ENCODE measurements around the gene SAMM50.

Gene SAMM50

DNA sequence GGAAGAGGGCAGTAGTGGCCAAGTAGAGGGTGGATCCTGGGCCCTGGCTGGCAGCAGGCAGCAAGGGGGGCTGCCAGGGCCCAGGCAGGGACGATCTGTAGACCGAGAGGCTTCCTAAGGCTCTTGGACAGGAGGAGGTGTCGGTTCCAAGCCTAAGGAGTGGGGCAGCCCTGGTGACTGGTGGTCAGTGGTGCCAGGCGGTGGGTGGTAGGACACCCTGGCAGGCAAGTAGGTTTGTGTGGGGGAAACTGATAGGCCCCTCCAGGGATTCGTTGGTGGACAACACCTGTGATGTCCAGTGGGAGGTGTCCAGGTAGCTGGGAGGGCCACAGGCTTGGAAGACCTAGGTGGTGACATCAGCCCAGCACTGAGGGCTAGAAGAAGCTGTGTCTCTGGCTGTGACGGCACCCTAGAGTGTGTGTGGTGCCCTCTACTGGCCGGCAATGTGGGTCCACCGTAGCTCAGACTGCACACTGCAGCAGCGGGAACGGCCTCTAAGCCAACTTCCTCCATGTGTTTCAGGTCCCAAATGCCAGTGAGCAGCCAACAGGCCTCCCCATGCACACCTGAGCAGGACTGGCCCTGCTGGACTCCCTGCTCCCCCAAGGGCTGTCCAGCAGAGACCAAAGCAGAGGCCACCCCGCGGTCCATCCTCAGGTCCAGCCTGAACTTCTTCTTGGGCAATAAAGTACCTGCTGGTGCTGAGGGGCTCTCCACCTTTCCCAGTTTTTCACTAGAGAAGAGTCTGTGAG lies 9.4 kb upstream of the SAMM50 start:
- Histone ChIP-seq H3K4me1 (ENCODE audit: control insufficient read depth, insufficient read depth, low read length, poor library complexity, severe bottlenecking) (peaks cover 3% of the 10 kb centered on the region), H3K9me3 (ENCODE audit: control insufficient read depth, low read length) (no peaks in the 10 kb centered on the region), H3K27ac (ENCODE audit: low read depth, low read length, severe bottlenecking) (no peak overlapping the region), H3K36me3 (ENCODE audit: control insufficient read depth, insufficient read depth, low read length) (peaks cover 75% of the 10 kb centered on the region), H3K4me3 (ENCODE audit: extremely low read depth, insufficient read depth, low read length, poor library complexity, severe bottlenecking) (no peak overlapping the region)
- 58 to 67% methylated on average over 8 to 11 of the region's 12 CpGs for WGBS, 2 experiments (ENCODE audit: insufficient coverage in 2 of 2)

GRCh38 chr22:43946384-43946667 lies 8.9 kb upstream of the SAMM50 start:
- 89 to 94% methylated on average over 6 of the region's 7 CpGs for WGBS, 2 experiments (ENCODE audit: insufficient coverage in 2 of 2)

DNA sequence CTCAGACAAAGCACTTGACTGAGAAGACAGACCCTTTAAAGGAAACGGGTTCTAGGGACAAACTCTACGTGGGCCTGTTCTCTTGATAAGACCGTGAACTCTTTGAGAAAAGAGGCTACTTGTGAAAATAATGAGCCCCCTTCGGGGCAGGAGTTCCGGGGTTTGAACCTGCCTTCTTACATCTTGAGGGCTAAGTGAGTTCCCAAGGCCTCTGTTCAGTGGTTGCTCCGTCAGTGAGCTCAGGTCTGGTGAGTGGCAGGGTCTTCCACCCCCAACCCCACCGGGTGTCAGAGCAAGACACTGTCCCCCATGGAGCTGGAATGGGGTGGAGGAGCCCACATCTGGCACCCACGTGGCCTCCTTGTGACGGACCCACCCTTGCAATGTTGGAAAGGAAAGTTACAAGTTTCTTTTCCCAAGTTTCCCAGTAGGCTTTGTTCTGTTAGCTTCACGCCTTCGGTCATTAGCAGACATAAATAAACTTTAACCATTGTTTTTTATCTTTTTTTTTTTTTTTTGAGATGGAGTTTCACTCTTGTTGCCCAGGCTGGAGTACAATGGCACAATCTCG lies 6.3 kb upstream of the SAMM50 start:
- no peaks in the 10 kb centered on the region for H3K9me3 ChIP-seq (ENCODE audit: control insufficient read depth, low read length)
- no peak overlapping the region for H3K27ac ChIP-seq (ENCODE audit: low read depth, low read length, severe bottlenecking)
- WGBS, 2 experiments (ENCODE audit: insufficient coverage in 2 of 2): 94 to 96% methylated on average over 5 of the region's 12 CpGs
- H3K36me3 ChIP-seq (ENCODE audit: control insufficient read depth, insufficient read depth, low read length): peaks cover 44% of the 10 kb centered on the region
- H3K4me1 ChIP-seq (ENCODE audit: control insufficient read depth, insufficient read depth, low read length, poor library complexity, severe bottlenecking): peaks cover 3% of the 10 kb centered on the region
- no peak overlapping the region for H3K4me3 ChIP-seq (ENCODE audit: extremely low read depth, insufficient read depth, low read length, poor library complexity, severe bottlenecking)

More at GRCh38 chr22:43946384-43946667, 8.9 kb upstream of the SAMM50 start:
- Histone ChIP-seq H3K4me1 (ENCODE audit: control insufficient read depth, insufficient read depth, low read length, poor library complexity, severe bottlenecking) (peaks cover 3% of the 10 kb centered on the region), H3K4me3 (ENCODE audit: extremely low read depth, insufficient read depth, low read length, poor library complexity, severe bottlenecking) (no peak overlapping the region), H3K9me3 (ENCODE audit: control insufficient read depth, low read length) (no peaks in the 10 kb centered on the region), H3K36me3 (ENCODE audit: control insufficient read depth, insufficient read depth, low read length) (peaks cover 70% of the 10 kb centered on the region), H3K27ac (ENCODE audit: low read depth, low read length, severe bottlenecking) (no peak overlapping the region)

DNA sequence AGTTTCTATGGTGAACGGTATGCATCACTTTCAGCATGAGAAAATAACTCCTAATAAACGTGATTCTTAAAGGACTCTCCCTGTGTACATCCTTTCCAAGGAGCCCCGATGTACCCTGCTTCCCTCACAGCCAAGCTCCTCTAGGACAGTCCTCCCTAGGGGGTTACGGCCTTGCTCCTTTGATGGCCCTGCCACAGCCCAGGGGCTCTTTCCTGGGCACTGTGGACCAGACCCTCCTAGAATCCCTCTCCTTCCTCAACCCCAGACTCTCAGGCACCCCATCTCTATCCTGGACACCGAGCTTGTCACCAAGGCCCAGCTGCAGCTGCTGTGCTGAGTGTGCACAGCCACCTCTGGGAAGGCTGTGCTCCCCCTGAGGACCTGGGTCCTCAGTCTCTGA lies 3.9 kb upstream of the SAMM50 start:
- Histone ChIP-seq H3K9me3 (ENCODE audit: control insufficient read depth, low read length) (no peaks in the 10 kb centered on the region), H3K36me3 (ENCODE audit: control insufficient read depth, insufficient read depth, low read length) (peaks cover 19% of the 10 kb centered on the region), H3K27ac (ENCODE audit: low read depth, low read length, severe bottlenecking) (no peak overlapping the region), H3K4me3 (ENCODE audit: extremely low read depth, insufficient read depth, low read length, poor library complexity, severe bottlenecking) (no peak overlapping the region), H3K4me1 (ENCODE audit: control insufficient read depth, insufficient read depth, low read length, poor library complexity, severe bottlenecking) (peaks cover 2% of the 10 kb centered on the region)
- 90 to 92% methylated on average over 4 of the region's 5 CpGs for WGBS, 2 experiments (ENCODE audit: insufficient coverage in 2 of 2)

DNA sequence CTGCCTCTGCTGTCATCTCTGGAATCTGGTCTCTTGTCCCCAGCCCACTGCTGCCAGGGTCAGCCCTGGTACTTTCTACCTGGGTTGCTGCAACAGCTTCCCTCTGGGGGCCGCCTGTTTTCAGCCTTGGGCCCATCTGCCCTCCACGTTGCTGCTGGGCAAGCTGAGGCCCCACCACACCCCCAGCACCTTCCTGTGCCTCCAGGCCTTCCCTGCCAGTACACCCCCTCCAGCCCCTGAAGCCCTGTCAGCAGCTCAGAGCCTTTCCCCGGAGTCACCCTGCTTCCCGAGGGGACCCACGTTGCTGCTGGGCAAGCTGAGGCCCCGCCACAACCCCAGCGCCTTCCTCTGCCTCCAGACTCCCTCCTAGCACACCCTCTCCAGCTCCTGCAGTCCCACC lies 3.3 kb upstream of the SAMM50 start:
- H3K27ac ChIP-seq (ENCODE audit: low read depth, low read length, severe bottlenecking): no peak overlapping the region
- peaks cover 5% of the 10 kb centered on the region for H3K4me1 ChIP-seq (ENCODE audit: control insufficient read depth, insufficient read depth, low read length, poor library complexity, severe bottlenecking)
- no peak overlapping the region for H3K4me3 ChIP-seq (ENCODE audit: extremely low read depth, insufficient read depth, low read length, poor library complexity, severe bottlenecking)
- H3K36me3 ChIP-seq (ENCODE audit: control insufficient read depth, insufficient read depth, low read length): peaks cover 17% of the 10 kb centered on the region
- H3K9me3 ChIP-seq (ENCODE audit: control insufficient read depth, low read length): no peaks in the 10 kb centered on the region
- 59 to 75% methylated on average over 6 to 7 of the region's 7 CpGs for WGBS, 2 experiments (ENCODE audit: insufficient coverage in 2 of 2)

DNA sequence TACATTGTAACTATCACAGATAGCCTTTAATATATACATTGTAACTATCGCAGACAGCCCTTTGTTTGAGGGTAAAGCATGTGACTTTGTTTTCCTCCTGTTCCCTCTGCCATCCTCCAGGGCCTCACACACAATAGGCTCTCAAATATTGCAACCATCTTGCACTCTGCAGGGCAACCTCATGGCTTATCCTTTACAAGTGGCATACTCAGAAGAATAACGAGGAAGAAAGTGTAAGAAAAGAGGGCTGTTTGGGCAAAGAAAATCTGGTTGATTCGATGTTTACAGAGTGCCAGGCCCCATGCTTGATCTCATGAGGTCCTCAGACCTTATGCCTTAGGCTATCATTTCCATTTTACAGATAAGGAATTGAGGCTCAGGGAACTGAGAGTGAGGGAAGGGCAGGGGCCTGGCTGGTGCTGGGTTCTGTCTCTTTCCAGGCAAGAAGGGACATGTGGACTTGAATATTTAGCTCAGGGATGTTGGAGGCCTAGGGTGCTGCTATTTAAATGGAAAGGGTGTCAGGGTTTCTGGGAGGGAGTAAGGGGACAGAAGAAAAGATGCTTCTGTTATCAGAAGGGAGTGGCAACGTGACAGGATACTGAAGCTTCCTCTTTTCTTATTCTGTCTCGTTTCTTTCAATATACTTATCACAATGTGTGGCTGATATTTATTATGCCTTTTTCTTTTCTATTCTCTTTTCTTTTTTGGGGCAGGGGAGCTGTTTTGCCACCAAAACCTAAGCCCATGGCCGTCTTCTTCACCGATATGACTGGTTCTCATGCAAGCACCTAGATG lies 1.1 kb upstream of the SAMM50 start:
- Histone ChIP-seq H3K4me3 (ENCODE audit: extremely low read depth, insufficient read depth, low read length, poor library complexity, severe bottlenecking) (peak overlapping the region; percentile 82), H3K9me3 (ENCODE audit: control insufficient read depth, low read length) (no peaks in the 10 kb centered on the region), H3K4me1 (ENCODE audit: control insufficient read depth, insufficient read depth, low read length, poor library complexity, severe bottlenecking) (peaks cover 5% of the 10 kb centered on the region), H3K27ac (ENCODE audit: low read depth, low read length, severe bottlenecking) (no peak overlapping the region), H3K36me3 (ENCODE audit: control insufficient read depth, insufficient read depth, low read length) (peaks cover 10% of the 10 kb centered on the region)
- WGBS, 2 experiments (ENCODE audit: insufficient coverage in 2 of 2): 46 to 48% methylated on average over 4 of the region's 7 CpGs

- 45 to 54% methylated on average over 11 to 14 of the region's 17 CpGs for WGBS, 2 experiments (ENCODE audit: insufficient coverage in 2 of 2)
- H3K36me3 ChIP-seq (ENCODE audit: control insufficient read depth, insufficient read depth, low read length): peaks cover 16% of the 10 kb centered on the region
- peaks cover 5% of the 10 kb centered on the region for H3K4me1 ChIP-seq (ENCODE audit: control insufficient read depth, insufficient read depth, low read length, poor library complexity, severe bottlenecking)
- peak overlapping the region; percentile 87 for H3K27ac ChIP-seq (ENCODE audit: low read depth, low read length, severe bottlenecking)
- H3K4me3 ChIP-seq (ENCODE audit: extremely low read depth, insufficient read depth, low read length, poor library complexity, severe bottlenecking): peak overlapping the region; percentile 82
- no peaks in the 10 kb centered on the region for H3K9me3 ChIP-seq (ENCODE audit: control insufficient read depth, low read length)
Observed at GRCh38 chr22:43955883-43956782, 891 bp downstream of the SAMM50 start.

GRCh38 chr22:43956805-43957463 lies 1.7 kb downstream of the SAMM50 start:
- Histone ChIP-seq H3K9me3 (ENCODE audit: control insufficient read depth, low read length) (no peaks in the 10 kb centered on the region), H3K27ac (ENCODE audit: low read depth, low read length, severe bottlenecking) (no peak overlapping the region), H3K36me3 (ENCODE audit: control insufficient read depth, insufficient read depth, low read length) (peaks cover 16% of the 10 kb centered on the region), H3K4me1 (ENCODE audit: control insufficient read depth, insufficient read depth, low read length, poor library complexity, severe bottlenecking) (peaks cover 5% of the 10 kb centered on the region), H3K4me3 (ENCODE audit: extremely low read depth, insufficient read depth, low read length, poor library complexity, severe bottlenecking) (peak overlapping the region; percentile 82)
- 95 to 96% methylated on average over 6 to 7 of the region's 9 CpGs for WGBS, 2 experiments (ENCODE audit: insufficient coverage in 2 of 2)

- Histone ChIP-seq H3K4me3 (ENCODE audit: extremely low read depth, insufficient read depth, low read length, poor library complexity, severe bottlenecking) (no peak overlapping the region), H3K9me3 (ENCODE audit: control insufficient read depth, low read length) (no peaks in the 10 kb centered on the region), H3K4me1 (ENCODE audit: control insufficient read depth, insufficient read depth, low read length, poor library complexity, severe bottlenecking) (peaks cover 5% of the 10 kb centered on the region), H3K36me3 (ENCODE audit: control insufficient read depth, insufficient read depth, low read length) (peaks cover 16% of the 10 kb centered on the region), H3K27ac (ENCODE audit: low read depth, low read length, severe bottlenecking) (no peak overlapping the region)
- 92 to 95% methylated on average over 8 to 9 of the region's 11 CpGs for WGBS, 2 experiments (ENCODE audit: insufficient coverage in 2 of 2)
Observed at GRCh38 chr22:43957871-43958270, 2.6 kb downstream of the SAMM50 start.

GRCh38 chr22:43964314-43964857 lies 9.1 kb downstream of the SAMM50 start:
- Histone ChIP-seq H3K4me3 (ENCODE audit: extremely low read depth, insufficient read depth, low read length, poor library complexity, severe bottlenecking) (no peak overlapping the region), H3K9me3 (ENCODE audit: control insufficient read depth, low read length) (no peaks in the 10 kb centered on the region), H3K36me3 (ENCODE audit: control insufficient read depth, insufficient read depth, low read length) (peaks cover 74% of the 10 kb centered on the region), H3K27ac (ENCODE audit: low read depth, low read length, severe bottlenecking) (no peak overlapping the region), H3K4me1 (ENCODE audit: control insufficient read depth, insufficient read depth, low read length, poor library complexity, severe bottlenecking) (no peaks in the 10 kb centered on the region)
- WGBS, 2 experiments (ENCODE audit: insufficient coverage in 2 of 2): 95 to 96% methylated on average over 7 to 10 of the region's 10 CpGs
